Measurements from ENCODE around the gene ACACA.

The ACACA gene

DNA sequence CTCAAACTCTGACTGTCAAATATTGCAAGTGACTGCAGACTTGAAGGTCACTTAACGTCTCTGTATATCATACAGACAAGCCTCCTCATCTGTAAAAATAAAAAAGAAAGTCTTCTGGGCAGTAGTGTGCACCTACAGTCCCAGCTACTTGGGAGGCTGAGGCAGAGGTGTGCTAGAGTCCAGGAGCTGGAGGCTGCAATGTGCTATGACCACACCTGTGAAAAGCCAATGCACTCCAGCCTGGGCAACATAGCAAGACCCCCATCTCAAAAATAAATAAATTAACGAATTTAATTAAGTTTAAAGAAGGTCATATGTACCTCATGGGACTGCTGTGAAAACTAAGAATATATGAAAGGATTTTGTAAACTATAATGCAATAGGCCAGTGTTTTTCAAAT is 65.8 kb downstream of the ACACA start:
- no peak for DNase-seq

DNA sequence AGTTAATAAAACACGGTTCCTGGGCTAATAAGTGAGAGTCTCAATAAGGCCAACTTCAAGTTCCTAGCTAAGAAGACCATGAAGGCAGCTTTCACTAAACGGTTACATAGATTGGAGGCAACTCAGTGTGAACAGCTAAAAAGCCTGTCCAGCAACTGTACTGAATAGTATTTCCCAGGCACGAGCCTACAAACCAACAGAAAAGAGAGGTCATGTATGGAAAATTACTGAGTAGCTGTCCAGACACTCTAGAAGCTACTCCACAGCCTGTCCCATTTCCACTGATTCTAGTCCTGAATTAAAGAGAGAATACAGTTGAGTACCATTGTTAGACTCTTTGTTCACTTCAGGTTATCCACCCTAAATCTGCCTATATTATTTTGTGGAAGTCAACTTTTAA is 67.3 kb downstream of the ACACA start:
- DNase-seq, result no peak

DNA sequence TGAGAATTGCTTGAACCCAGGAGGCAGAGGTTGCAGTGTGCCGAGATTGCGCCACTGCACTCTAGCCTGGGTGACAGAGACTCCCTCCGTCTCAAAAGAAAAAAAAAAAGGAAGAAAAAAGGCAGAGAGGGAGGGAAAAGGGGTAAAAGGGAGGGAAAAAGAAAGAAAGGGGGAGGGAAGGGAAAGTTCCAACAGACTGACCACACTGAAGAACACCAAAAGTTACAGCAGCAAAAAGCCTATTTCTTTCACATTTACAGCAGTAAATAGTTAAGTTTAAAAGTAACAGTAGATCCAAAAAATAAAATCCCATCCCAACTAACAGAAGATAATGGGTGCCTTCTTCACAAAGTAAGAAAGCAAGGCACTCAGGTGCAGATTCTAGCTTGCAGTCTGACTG is 67.8 kb downstream of the ACACA start:
- no peak for DNase-seq

DNA sequence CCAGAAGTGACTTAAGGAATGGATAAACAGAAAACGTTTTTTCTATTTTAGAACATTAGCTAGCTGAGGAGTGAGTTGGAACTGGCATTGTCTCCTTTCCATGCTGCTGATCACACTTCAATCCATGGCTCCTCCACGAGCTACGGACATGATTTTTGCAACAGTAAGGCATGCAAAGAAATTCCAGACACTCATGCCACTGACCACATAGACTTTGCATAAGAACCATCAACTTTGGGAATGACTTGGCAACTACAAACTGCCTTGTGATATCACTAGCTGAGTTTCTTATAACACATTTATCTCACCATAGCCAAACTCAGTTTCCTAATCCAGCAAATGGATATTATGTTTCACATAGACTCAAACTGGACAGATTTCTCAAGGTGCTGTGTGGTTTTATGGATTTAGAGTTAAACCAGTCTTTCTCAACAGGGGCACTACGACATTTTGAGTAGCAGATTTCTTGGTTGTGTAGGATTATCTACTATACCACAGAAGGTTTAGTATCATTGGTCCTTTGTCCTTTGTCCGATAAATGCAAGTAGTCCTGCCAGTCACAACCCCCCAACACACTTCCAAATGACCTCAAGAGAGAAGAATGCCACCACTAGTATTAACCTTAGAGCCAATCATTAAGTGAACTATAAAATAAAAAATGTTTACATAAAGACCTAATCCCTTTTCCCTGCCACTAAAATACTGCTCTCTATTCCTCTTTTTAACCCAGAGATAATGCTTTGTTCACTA is 79.1 kb downstream of the ACACA start:
- DNase-seq, result no peak

DNA sequence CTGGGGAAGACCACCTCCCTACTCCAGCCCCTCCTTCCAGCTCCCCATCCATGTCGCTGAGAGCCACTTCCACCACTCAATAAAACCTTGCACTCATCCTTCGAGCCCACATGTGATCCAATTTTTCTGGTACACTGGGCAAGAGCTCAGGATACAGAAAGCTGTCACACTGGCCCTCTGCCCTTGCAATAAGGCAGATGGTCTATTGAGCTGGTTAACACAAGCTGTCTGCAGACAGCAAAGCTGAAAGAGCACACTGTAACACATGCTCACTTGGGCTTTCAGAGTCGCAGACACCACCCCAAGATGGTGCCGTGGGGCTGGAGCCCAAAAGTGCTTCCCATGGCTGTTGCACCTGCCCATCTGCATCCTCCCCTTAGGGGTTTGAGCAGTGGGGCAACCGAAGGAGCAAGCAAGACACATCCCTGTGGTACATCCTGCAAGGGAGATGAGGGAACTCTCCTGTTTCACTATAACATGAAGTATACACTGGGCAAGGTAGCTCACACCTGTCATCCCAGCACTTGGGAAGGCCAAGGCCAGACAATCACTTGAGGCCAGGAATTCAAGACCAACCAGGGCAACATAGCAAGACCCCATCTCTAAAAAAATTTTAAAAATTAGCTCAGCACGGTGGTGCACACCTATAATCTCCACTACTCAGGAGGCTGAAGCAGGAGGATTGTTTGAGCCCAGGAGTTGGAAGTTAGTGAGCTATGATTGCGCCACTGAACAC is 83.6 kb downstream of the ACACA start:
- DNase-seq, result no peak

DNA sequence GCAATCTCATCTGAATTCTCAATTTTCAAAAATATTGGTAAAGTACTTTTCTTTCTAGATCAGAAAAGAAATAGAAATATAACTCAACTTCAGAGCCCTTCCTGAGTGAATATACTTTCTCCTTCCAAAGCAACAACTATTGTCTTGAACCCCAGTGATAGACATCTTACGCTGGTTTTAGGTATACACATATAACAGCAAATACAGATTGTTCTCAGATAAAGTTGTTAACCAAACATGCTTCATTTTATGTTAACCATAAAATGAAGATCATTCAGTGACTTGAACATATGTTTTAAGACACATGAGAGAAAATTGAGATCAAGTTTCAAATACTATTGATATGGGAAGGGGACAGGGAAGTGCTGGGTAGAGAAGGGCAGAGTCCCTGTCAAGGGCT is 84.5 kb downstream of the ACACA start:
- no peak for DNase-seq

DNA sequence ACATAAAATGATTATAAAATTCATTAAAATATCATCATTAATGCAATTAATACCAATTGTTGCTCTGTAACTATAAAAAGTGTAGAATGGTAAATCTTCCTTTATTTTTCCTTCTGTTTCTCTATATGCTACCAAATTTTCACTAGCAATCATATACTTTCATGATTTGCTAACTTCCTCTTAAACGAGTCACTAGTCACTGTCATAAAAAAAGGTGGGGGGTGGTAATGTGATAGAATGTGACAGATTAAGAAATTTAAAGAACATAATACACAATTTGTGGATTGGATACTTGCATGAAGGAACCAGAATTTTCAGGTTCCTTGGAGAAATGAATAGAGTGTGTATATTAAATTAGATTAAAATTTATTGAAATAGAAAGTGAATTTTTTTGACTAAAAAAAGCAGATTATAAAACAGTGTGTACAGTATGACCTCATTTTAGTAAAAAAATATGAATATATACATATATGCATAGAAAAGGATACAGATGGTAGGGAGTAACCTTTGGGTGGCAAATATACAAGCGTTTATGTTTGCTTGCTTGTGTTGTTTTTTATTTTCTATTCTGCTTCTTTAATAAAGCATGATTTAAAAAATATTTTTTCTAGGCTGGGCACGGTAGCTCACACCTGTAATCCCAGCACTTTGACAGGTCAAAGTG is 87.6 kb downstream of the ACACA start:
- DNase-seq, result no peak

DNA sequence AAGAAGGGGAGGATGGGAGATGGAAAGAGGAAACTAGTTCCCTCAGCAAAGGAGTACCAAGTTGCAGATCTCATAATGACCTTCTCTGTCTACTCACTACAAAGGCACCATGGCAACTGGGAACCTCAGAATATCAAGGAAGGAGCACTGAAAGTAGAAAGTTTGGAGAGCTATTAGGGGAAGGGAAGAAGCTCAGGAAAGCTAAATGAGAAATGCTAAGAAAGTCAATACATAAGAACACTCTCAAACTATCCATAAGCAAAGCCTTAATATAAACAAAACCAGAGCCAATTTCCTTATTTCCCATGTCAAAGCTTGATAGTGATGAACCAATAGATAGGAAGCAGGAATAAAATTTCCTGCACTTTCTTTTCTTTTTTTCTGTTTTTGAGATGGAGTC is 88.8 kb downstream of the ACACA start:
- no peak for DNase-seq

DNA sequence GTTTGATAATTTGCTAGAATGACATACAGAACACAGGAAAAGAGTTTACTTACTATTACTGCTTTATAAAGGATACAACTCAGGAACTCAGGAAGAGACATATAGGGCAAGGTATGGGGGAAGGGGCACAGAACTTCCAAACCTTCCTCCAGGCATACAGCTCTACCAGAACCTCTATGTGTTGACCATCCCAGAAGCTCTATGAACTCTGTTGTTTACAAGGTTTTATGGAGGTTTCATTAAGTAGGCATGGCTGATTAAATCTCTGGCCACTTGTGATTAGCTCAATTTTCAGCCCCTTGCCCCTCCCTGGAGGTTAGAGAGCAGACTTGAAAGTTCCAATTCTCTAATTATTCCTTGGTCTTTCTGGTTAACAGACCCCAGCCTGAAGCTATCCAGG is 91.0 kb downstream of the ACACA start:
- no peak for DNase-seq

DNA sequence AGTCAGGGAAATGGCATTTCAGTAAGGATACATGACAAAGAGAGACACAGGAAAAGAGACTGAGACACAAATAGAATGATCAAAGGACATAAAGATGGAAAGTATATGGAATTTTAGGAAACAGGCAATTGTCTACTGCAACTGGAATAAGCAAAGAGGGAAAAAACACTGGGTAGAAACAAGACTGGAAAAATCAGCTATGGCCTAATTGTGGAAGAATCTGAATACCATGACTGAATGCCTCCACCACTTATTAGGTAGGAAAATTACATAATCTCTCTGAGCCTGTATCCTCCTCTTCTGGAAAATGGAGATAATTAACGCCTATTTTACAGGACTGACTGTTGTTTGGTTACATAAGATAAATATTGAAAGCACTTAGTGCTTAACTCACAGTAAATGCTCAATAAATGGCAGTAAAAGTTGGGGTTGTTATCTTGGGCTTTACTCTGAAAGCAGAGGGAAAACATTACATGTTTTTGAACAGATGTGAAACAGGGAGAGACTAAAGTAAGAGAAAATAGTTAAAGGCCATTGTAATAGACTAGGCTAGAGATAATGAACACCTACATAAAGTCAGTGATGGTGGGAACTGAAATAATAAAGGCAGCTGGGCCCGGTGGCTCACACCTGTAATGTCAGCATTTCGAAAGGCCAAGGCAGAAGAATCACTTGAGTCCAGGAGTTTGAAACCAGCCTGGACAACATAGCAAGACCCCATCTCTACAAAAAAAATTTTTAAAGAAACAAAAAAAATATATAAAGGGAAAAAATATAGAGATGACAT is 94.3 kb downstream of the ACACA start:
- DNase-seq, result no peak

DNA sequence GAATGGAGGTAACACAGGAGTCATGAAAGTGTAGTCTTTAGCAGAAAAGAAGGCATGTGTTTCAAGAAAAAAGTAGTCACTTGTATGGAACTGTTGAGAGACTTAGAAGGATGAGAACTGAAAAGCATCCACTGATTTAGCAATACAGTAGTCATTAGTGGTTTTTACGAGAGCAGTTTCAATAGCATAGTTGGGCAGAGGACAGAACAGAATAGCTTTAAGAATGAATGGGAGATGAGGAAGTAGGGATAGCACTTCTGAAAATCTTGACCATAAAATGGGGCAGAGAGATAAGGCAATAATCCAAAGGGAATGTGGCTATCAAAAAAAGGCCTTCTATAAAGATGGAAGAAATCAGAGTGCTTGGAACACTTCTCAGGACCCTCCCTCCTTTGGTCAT is 95.7 kb downstream of the ACACA start:
- DNase-seq, result no peak

DNA sequence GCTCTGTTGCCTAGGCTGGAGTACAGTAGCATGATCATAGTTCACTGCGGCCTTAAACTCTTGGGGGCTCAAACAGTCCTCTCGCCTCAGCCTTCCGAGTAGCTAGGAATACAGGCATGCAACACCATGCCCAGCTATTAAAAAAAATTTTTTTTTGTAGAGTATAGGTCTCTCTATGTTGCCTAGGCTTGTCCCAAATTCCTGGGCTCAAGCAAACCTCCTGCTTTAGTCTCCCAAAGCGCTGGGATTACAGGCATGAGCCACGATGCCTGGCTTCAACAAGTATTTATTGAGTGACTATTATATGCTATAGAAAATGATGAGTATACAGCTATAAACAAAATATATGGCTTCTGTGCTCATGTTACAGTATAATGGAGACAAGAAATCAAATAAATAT is 97.6 kb downstream of the ACACA start:
- DNase-seq, result no peak

DNA sequence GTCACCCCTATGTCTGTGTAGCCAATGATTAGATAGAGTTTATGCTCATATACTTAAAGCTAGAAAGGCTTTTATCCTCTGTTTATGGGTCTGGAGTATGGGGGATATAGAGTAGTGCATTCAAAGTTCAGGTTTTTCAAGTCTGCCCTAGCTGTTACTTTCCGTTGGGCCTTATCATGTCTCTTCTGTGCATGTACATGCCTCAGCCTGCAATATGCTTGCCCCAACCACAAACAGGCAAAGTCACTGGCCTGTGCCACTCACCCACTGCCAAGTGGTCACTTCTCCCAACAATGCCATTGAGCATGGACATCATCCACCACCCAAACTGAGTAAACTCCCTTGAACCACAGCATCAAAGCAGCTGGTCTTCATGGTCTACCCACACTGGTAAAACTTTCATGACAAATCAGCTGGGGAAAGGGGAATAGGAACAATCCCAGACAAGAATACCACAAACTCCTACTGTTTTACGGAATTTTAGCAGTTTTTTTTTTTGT is 101.2 kb downstream of the ACACA start:
- DNase-seq, result no peak

DNA sequence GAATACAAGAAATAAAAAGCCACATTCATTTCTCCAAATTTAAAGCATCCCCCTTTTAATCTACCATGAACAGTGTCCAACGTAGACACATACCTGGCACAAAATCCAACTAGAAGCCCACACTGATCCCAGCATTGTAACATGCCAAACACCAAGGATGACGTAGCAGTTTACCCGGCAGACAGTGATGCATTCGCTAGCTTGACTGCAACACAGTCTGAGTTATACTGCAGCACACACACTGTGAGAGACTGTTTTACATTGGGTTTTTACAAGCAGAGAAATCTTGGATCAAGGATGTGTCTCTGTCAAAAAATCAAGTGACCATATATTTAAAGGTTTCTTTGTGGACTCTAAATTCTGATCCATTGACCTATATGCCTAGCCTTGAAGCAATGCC is 105.3 kb downstream of the ACACA start:
- DNase-seq, result no peak

DNA sequence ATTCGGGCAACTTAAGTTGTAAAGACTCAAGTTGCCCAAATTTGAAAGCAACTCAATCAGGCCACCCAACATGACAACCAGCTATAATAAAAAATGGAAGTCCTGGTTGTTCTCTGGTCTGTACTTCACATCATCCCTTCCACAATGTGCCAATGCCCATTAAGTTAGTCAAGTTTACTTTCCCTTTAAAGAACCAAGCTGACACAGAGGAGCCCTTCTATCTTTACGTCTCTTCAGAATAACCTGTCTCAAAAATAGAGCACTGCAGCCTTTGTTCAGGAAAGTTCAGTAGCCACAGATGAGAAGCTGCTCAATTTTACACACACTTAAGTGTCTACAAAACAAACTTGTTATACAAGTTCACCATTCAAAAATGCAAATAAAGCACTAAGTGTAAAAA is 106.0 kb downstream of the ACACA start:
- no peak for DNase-seq

DNA sequence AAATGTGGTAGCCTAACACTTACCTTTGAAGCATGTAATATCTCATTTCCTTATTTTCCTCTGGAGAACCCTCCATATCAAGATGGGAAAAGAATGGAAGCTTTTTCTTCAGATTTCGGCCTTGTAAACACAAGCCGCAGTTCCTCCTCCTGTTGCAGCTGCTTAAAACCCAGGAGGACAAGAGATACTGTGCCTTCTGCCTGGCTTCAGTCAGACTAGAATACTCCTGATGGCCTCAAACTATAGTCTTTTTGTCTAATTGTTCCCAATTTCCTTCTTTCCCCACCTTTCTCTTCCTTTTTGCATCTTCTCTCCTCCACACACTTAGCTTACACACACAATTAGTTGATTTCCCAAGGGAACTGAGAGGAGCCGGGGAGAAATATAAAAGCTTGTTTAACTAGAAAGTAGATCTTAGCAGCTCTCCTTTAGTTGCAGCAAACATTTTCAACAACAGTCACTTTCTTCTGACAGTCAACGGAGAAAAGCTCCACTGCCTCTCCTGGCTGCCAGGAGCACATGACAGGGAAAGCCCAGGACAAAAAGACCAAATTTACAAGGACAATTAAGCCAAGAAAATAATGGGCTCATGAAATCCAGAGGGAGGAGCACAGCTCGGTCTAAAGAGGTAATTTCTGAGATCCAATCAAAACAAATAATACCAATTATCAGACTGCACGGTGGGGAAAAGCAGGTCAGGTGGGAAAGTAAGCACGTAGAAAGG is 107.2 kb downstream of the ACACA start:
- DNase-seq, result no peak

DNA sequence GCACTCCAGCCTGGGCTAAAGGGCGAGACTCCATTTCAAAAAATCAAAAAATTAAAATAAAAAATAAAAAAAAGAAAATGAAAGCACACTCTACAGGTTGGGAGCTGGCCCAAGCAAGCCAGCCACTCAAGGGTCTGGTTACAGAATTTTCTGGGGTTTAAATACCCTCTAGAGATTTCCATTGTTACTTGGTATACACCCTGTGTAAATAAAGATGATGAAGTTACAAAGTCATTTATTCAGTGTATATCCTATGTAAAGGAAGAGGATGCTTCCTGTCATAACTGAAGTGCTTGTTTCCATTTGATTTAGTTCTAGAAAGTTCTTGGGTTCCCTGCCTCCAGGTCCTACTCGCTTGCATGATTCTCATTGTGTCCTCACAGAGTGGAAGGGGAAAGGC is 110.7 kb downstream of the ACACA start:
- no peak for DNase-seq

DNA sequence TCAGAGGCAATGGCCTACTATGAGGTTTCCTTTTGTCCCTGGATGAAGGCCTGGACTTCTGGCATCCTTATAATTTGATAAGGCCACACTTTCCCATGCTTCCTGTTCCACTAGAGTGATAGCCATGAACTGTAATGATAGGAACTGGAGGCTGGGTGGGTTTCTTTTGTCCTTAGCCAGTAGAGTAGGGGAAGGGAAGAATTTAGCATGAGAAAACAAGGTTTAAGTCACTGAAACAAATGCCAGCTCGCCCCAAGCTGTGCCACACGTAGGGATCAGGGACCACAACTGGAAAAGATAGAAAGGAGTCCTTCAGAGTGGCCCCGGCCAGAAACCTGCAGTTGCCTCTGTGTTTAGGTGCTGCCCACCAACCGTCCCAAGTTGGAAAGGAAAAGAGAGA is 111.7 kb downstream of the ACACA start:
- no peak for DNase-seq

DNA sequence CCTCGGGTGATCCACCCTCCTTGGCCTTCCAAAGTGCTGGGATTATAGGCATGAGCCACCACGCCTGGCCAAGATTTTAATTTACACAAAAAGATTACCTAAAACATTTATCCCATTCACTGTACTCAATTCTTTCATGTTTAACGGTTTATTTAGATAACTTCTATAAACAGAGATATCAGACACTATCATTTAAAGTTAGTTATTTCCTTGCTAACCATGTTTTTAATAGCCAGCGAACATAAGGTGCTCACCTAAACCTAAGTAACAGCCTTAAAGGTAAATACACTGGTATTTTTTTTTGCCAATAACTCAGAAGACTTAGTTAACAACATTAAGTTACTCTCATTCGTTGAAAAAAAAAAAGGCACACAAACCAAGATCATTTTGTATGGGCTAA is 112.9 kb downstream of the ACACA start:
- DNase-seq, result no peak

DNA sequence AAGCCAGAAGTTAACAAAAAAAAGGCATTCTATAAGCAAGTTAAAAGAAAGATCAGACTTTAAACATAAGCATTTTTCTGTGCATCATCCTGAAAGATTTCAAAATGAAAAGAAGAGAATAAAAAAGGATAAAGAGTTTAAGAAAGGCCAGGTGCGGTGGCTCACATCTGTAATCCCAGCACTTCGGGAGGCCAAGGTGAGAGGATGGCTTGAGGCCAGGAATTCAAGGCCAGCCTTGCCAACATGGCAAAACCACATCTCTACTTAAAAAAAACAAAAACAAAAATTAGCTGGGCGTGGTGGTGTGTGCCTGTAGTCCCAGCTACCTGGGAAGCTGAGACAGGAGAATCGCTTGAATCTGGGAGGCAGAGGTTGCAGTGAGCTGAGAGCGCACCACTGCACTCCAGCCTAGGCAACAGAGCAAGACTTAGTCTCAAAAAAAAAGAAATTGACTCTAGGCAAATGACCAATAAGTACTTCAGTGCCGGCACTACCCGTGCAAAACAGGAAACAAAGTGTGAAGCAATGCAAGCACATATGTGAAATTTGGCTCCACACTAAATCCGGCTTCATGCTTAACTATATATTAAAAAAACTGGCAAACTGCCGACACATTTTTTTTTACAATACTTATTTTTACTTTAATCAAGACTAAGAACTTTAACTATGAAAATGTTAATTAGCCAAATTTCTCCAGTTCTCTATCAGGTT is 114.1 kb downstream of the ACACA start:
- DNase-seq, result no peak

DNA sequence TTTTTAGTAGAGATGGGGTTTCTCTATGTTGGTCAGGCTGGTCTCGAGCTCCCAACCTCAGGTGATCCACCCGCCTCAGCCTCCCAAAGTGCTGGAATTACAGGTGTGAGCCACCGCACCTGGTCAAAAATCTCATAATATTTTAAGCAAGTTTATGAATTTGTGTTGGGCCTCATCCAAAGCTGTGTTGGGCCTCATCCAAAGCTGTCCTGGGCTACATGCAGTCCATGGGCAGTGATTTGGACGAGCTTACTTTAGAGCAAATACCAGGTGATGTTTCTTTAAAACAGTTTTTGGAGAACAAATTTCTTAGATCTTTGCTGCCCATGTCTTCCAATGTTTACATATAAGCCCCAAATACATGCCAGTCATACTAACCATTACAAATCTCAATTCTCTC is 115.3 kb downstream of the ACACA start:
- no peak for DNase-seq

DNA sequence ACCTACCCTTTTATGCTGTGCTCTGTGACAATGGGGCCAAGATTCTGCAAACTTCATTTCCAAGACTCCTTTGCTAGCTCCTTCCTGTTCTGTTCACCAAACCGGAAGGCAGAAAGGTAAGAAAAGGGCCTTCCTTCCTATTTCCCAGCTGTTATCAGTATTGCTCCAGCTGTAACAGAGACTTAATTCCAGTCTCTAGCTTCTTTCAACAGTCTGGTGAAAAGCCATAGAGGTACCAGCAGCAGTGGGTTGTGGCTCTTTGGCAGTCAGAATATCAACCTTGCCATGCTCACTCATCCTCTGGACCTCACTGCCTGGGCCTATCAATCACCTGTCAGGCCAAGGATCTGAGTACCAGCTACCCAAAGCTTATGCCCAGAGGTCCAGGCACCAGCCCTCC is 120.2 kb downstream of the ACACA start:
- no peak for DNase-seq

All from activated naive CD4-positive, alpha-beta T cell treated with anti-CD3 and anti-CD28 coated beads, Interleukin-2, amount 50 U/mL, for 16 hours (primary cell).